Stimulated activated CD4-positive, alpha-beta T cell treated with anti-CD3 and anti-CD28 coated beads, Interleukin-1b, Interleukin-23, amount 100 ng/mL, for 24 hours (primary cell): ENCODE data around the gene CHD1.

Experiments used
- DNase-seq, 4 experiments: peaks; one replicate each; pipeline ENCODE4 v3.0.0-alpha.2; 2020; ENCODE audit warnings: low read depth in 4 of 4, low spot score in 1 of 4

The CHD1 gene

GRCh38 chr5:98904780-98905179 lies 24.0 kb downstream of the CHD1 start:
- DNase-seq, result no peak

- DNase-seq, result no peak
Observed at GRCh38 chr5:98902733-98903132, 26.1 kb downstream of the CHD1 start.

- DNase-seq, result no peak
Observed at GRCh38 chr5:98899456-98899855, 29.4 kb downstream of the CHD1 start.

GRCh38 chr5:98898743-98899142 lies 30.1 kb downstream of the CHD1 start:
- DNase-seq, result no peak

GRCh38 chr5:98891591-98891990 lies 37.2 kb downstream of the CHD1 start:
- DNase-seq, result no peak

- DNase-seq, result no peak
Observed at GRCh38 chr5:98880598-98880997, 48.2 kb downstream of the CHD1 start.

- DNase-seq, result no peak
Observed at GRCh38 chr5:98880151-98880550, 48.7 kb downstream of the CHD1 start.

- DNase-seq, result no peak
Observed at GRCh38 chr5:98877600-98877999, 51.2 kb downstream of the CHD1 start.

GRCh38 chr5:98872674-98873073 lies 56.1 kb downstream of the CHD1 start:
- DNase-seq, result no peak

GRCh38 chr5:98865690-98866089 lies 63.1 kb downstream of the CHD1 start:
- DNase-seq, result no peak

GRCh38 chr5:98847054-98847453 lies 81.8 kb downstream of the CHD1 start:
- no peak for DNase-seq

- no peak for DNase-seq
Observed at GRCh38 chr5:98846520-98846919, 82.3 kb downstream of the CHD1 start.

- no peak for DNase-seq
Observed at GRCh38 chr5:98845878-98846277, 82.9 kb downstream of the CHD1 start.

- DNase-seq, result no peak
Observed at GRCh38 chr5:98844865-98845264, 83.9 kb downstream of the CHD1 start.

GRCh38 chr5:98843481-98843880 lies 85.3 kb downstream of the CHD1 start:
- DNase-seq, result no peak

- DNase-seq, result no peak
Observed at GRCh38 chr5:98840946-98841345, 87.9 kb downstream of the CHD1 start.

GRCh38 chr5:98839469-98840383 lies 89.1 kb downstream of the CHD1 start:
- no peak for DNase-seq

- DNase-seq, result no peak
Observed at GRCh38 chr5:98836175-98836574, 92.6 kb downstream of the CHD1 start.

- DNase-seq, result no peak
Observed at GRCh38 chr5:98827588-98828284, 101.1 kb downstream of the CHD1 start.

GRCh38 chr5:98827161-98827560 lies 101.6 kb downstream of the CHD1 start:
- DNase-seq, result no peak

GRCh38 chr5:98825582-98826375 lies 103.0 kb downstream of the CHD1 start:
- no peak for DNase-seq
